Fibroblast of peridontal ligament (primary cell): ENCODE results near the gene PDCL2.
A peak's percentile ranks its signal among the peaks of the same experiment; 100 is the strongest.

Experiments used
- DNase-seq: peaks from one replicate; pipeline ENCODE4 v3.0.0-alpha.2; 2010; ENCODE audit errors: extremely low read depth

Gene PDCL2

GRCh38 chr4:55539658-55540057 lies 52.4 kb downstream of the PDCL2 start:
- DNase-seq = no peak

DNA sequence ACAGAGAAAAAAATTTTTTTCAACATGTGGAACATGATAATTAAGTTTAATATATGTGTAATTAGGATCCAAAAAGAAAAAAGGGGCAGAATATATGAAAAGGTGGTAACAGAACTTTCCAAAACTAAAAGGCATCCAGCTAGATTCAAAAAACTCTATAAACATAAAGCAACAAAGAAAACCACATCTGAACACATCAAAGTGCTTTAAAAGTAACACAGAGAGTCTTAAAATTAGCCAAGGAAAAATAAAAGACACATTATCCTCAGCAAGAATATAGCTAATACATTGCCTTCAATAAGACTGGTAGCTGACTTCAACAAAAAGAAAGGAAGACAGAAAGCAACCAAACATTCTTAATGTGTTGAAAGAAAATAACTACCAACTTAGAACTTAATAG lies 53.5 kb downstream of the PDCL2 start:
- no peak for DNase-seq

DNA sequence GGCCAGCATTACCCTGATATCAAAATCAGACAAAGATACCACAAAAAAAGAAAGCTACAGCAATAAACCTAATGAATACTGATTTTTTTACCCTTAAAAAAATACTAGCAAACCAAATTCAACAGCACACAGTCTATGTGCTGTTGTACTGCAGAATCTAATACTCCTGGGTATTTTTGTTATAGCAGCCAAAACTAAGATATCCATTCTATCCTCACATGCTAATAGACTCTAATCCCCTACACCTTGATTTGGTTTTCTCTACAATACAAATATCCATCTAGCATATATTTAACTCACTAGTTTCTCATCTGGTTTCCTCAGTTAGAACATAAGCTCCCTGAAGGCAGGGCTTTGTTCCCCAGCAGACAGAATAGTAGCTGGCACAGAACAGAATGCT lies 57.7 kb downstream of the PDCL2 start:
- DNase-seq = no peak

DNA sequence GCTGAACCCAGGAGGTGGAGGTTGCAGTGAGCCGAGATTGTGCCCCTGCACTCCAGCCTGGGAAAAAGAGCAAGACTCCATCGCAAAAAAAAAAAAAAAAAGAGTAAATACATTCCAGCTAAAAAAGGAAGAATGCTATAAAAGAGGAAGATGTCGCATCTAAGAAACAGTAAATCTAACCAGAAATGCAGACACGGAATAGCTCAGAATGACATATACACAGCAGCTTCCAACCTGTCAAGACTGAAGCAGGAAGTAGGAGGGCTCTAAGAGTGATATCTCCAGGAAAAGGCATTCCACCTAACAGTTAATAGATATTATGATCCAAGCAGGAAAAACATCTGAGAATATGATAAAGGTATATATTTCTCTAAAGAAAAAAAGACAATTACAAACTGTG lies 61.4 kb downstream of the PDCL2 start:
- DNase-seq = no peak

DNA sequence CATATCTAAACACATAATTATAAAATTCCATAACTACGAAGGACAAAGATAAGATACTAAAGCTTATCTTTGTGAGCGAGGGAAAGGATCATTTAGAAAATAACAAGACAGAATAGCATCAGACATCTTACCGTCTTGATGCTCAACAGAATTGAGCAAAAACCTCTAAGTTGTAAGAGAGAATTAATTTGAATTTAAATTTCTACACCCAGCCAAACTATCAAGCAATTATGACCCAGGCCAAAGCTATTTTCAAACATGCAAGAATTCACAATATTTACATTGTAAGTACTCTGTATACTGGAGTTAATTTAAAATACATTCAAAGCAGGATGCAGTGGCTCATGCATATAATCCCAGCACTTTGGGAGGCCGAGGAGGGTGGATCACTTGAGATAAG lies 61.9 kb downstream of the PDCL2 start:
- no peak for DNase-seq

DNA sequence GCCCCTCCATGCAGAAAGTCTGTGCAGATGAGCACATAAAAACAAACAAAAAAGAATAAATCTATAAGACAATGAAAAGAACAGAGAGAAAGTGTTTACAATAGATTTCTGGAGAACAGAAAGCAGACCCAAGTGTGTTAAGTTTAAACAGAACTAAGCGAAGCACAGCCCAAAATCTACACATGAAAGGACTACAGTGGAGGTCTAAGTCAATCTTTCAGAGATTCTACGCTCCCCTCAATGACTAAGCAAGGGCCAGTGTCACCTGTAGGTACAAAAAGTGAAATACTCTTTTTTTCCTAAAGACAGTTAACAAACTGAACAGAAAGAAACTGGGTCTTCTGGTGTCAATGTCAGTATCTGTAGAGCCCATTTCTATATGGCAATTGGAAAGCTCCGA lies 63.6 kb downstream of the PDCL2 start:
- DNase-seq = no peak

DNA sequence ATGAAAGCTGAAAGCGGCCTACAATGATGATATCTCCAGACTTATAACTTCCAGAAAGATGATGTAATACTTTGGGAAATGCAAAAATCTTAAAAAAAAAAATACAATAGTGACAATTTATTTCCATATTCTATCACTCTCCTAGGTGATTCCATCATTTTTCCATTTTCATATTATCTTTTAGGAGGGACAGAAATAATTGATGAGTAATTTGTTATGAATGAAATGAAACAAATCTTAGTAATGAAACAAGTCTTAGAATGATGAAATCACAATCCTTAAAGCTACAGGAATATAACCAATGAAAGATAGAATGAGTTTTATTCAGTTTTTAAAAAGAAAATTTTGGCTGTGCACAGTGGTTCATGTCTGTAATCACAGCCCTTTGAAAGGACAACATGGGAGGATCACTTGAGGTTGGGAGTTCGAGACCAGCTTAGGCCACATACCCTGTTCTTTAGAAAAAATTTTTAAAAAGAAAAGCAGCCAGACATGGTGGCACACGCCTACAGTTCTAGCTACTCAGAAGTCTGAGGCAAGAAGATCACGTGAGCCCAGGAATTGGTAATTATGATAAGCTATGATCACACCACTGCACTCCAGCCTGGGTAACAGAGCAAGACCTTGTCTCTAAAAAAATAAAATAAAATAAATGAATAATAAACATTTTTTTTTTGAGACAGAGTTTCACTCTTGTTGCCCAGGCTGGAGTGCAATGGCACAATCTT lies 67.0 kb downstream of the PDCL2 start:
- DNase-seq = peak; percentile 51

- no peak for DNase-seq
Measured at GRCh38 chr4:55518442-55518841, 73.6 kb downstream of the PDCL2 start.

GRCh38 chr4:55517526-55518229 lies 74.4 kb downstream of the PDCL2 start:
- DNase-seq = no peak

DNA sequence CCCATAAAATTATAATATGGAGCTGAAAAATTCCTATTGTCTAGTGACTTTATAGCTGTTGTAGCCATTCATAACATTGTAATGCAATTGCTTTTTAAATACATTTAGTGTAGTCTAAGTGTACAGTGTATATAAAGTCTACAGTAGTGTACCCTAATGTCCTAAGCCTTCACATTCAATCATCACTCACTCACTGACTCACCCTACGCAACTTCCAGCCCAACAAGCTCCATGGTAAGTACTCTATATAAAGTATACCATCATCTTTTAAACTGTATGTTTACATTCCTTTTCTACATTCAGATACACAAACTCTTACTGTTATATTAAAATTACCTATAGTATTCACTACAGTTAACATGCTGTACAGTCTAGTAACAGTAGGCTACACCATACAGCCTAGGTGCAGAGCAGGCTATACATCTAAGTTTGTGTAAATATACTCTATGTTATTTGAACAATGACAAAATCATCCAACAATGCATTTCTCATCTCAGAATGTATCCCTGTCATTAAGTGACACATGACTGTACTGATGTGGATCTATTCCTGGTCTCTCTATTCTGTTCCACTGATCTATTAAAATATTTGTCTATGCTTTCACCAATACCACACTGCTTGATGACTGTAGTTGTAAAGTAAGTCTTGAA lies 79.0 kb downstream of the PDCL2 start:
- no peak for DNase-seq

DNA sequence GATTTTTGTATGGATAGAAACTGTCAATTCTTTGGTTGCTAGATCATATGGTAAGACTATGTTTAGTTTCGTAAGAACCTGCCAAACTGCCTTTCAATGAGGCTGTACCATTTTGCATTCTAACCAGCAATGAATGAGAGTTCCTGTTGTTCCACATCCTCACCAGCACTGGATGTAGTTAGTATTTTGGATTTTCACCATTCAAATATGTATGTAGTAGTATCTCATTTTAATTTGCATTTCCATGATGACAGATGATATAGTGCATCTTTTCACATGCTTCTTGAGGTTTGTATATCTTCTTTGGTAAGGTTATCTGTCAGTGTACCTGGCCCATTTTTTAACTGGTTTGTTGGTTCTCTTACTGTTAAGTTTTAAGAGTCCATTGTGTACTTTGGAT lies 80.0 kb downstream of the PDCL2 start:
- DNase-seq = no peak

- DNase-seq = no peak
Measured at GRCh38 chr4:55510685-55511084, 81.4 kb downstream of the PDCL2 start.

- no peak for DNase-seq
Measured at GRCh38 chr4:55509266-55509665, 82.8 kb downstream of the PDCL2 start.

- DNase-seq = peak; percentile 12
Measured at GRCh38 chr4:55507612-55508011, 84.4 kb downstream of the PDCL2 start.
